HUES64 (cell line): ENCODE data around the gene ZFP57.
A peak's percentile ranks its signal among the peaks of the same experiment; 100 is the strongest.

ENCODE experiments used
- H3K27ac ChIP-seq: 2 replicates; pipeline ENCODE4 v1.7.0; 2013; ENCODE audit warnings: low read depth, low read length, inconsistent platforms
- H3K27me3 ChIP-seq: 2 replicates; pipeline ENCODE4 v1.6.1; 2013; ENCODE audit warnings: mild to moderate bottlenecking, low read length; ENCODE audit not compliant: insufficient read depth
- H3K36me3 ChIP-seq: 2 replicates; pipeline ENCODE4 v1.6.1; 2013; ENCODE audit warnings: mild to moderate bottlenecking, low read length; ENCODE audit not compliant: insufficient read depth
- H3K4me1 ChIP-seq: 2 replicates; pipeline ENCODE4 v1.6.1; 2013; ENCODE audit warnings: mild to moderate bottlenecking, low read length, moderate library complexity; ENCODE audit not compliant: insufficient read depth
- H3K4me3 ChIP-seq: 2 replicates; pipeline ENCODE4 v1.5.1; 2013; ENCODE audit warnings: mild to moderate bottlenecking, low read length, moderate library complexity
- H3K9ac ChIP-seq: 2 replicates; pipeline ENCODE4 v1.6.1; 2013; ENCODE audit warnings: mild to moderate bottlenecking, low read depth, low read length
- H3K9me3 ChIP-seq: 2 replicates; pipeline ENCODE4 v1.6.1; 2013; ENCODE audit warnings: low read depth, low read length; ENCODE audit not compliant: insufficient read depth
- WGBS: fragments of 150-250, 120-280 bp; methylation state at CpG from one replicate; pipeline ENCODE4 v1.1.7; 2013; ENCODE audit warnings: missing lambda C conversion rate; 5-methylcytosine and 5-hydroxymethylcytosine counted together

The ZFP57 gene

DNA sequence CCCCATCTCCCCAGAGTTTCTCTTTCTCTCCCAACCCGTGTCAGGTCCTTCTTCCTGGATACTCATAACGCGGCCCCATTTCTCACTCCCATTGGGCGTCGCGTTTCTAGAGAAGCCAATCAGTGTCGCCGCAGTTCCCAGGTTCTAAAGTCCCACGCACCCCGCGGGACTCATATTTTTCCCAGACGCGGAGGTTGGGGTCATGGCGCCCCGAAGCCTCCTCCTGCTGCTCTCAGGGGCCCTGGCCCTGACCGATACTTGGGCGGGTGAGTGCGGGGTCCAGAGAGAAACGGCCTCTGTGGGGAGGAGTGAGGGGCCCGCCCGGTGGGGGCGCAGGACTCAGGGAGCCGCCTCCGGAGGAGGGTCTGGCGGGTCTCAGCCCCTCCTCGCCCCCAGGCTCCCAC is 42.3 kb upstream of the ZFP57 start, which contains the start of gene HLA-F:
HLA-F (plus strand) TSS at position 173 of the 404 bp plus-strand sequence; CDS start at position 203, 30 bp downstream.
- H3K27me3 ChIP-seq, result peaks cover 57% of the 10 kb centered on the region
- H3K4me1 ChIP-seq, result no peaks in the 10 kb centered on the region
- under 1% methylated on average over 26 of the region's 26 CpGs for WGBS
- peak within 1 kb of the TSS; percentile 65 for H3K4me3 ChIP-seq
- H3K36me3 ChIP-seq, result no peaks in the 10 kb centered on the region
- H3K9me3 ChIP-seq, result no peaks in the 10 kb centered on the region
- H3K27ac ChIP-seq, result no peak within 1 kb of the TSS
- no peak within 1 kb of the TSS for H3K9ac ChIP-seq

- H3K36me3 ChIP-seq, result no peaks in the 10 kb centered on the region
- H3K9ac ChIP-seq, result no peak overlapping the region
- peaks cover 46% of the 10 kb centered on the region for H3K27me3 ChIP-seq
- no peak overlapping the region for H3K4me3 ChIP-seq
- 22% methylated on average over 1 of the region's 2 CpGs for WGBS
- H3K4me1 ChIP-seq, result no peaks in the 10 kb centered on the region
- H3K9me3 ChIP-seq, result no peaks in the 10 kb centered on the region
- H3K27ac ChIP-seq, result no peak overlapping the region
Observed at GRCh38 chr6:29720863-29721262, 39.9 kb upstream of the ZFP57 start.

DNA sequence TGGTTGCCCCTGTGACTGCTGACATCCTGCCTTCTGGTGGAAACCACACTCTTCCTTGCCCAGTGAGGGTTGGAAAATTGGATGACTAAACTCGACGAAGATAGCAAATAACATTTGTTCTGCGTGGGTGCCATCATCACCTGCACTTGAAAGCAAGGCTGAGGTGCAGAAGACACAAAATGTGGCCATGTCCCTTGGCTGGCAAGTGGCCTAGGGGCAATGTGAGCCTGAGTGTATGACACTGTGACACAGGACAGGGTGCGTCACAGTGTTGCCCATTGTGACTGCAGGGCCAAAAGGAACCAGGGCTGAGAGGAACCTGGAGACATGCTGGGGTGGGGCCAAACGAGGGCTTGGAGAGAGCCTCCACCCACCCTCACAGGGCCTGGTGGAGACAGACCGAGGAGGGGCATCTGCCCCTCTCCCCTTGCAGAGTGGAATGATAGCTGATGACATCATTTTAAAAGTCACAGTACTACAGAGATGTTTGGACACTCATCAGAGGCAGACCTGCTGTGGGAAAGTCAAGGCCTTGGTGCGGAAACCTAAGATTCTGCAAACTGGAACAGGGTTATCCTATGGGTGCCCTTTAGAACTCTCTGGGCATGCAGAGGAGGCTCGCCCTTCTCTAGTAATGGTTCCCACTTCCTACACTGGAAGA is 29.5 kb upstream of the ZFP57 start:
- WGBS, result 90% methylated on average over 7 of the region's 8 CpGs
- peaks cover 7% of the 10 kb centered on the region for H3K27me3 ChIP-seq

GRCh38 chr6:29709188-29709587 is 28.2 kb upstream of the ZFP57 start:
- H3K36me3 ChIP-seq, result no peaks in the 10 kb centered on the region
- peaks cover 3% of the 10 kb centered on the region for H3K27me3 ChIP-seq
- H3K4me3 ChIP-seq, result no peak overlapping the region
- WGBS, result 82% methylated on average over 4 of the region's 4 CpGs
- H3K9ac ChIP-seq, result no peak overlapping the region
- no peak overlapping the region for H3K27ac ChIP-seq
- no peaks in the 10 kb centered on the region for H3K4me1 ChIP-seq
- H3K9me3 ChIP-seq, result no peaks in the 10 kb centered on the region

More for the DNA sequence above, 29.5 kb upstream of the ZFP57 start:
- Histone ChIP-seq H3K9ac (no peak overlapping the region), H3K4me1 (no peaks in the 10 kb centered on the region), H3K36me3 (no peaks in the 10 kb centered on the region), H3K9me3 (no peaks in the 10 kb centered on the region), H3K4me3 (no peak overlapping the region), H3K27ac (no peak overlapping the region)

DNA sequence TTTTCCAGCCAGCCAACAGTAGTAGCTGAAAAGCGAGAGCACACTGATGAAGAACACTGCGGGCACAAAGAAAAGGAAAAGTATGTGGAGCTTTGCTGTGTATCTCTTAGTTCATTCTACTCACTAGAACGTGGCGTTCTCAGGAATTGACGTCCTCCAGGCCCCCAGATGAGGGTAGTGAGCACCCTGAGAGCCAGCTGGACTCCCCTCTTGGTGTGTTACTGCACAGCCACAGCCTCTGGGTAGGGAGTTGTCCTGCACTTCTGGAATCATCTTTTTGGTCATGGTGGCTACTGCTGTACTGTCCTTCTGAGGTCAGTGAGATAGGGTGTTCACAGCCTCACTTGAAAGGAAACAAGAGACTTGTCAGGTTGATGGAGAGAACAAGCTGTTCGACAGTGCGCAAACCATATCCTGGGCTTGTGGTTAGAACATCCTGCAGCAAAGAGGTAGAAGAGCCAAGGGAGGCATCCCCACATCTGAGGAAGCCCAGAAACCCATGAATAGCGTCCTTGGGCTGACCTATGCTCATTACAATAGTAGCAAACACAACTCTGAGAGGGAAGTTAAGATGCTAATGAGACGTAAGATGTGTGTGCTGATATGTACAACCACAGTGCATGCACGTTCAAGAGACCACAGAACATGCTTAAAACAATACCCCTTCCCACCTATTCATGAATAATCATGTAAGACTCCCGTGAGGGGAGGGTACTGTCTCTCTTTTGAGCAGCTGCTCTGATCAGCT is 27.7 kb upstream of the ZFP57 start:
- H3K9ac ChIP-seq, result no peak overlapping the region
- H3K4me1 ChIP-seq, result no peaks in the 10 kb centered on the region
- no peaks in the 10 kb centered on the region for H3K36me3 ChIP-seq
- H3K4me3 ChIP-seq, result no peak overlapping the region
- peaks cover 3% of the 10 kb centered on the region; the same call in 1 of the 2 replicates for H3K27me3 ChIP-seq
- 87% methylated on average over 9 of the region's 11 CpGs for WGBS
- no peak overlapping the region for H3K27ac ChIP-seq
- no peaks in the 10 kb centered on the region for H3K9me3 ChIP-seq

GRCh38 chr6:29705389-29706231 is 24.7 kb upstream of the ZFP57 start:
- WGBS, result 48% methylated on average over 10 of the region's 10 CpGs
- no peak overlapping the region for H3K27ac ChIP-seq
- no peaks in the 10 kb centered on the region for H3K36me3 ChIP-seq
- peaks cover 9% of the 10 kb centered on the region; the same call in 1 of the 2 replicates for H3K27me3 ChIP-seq
- peaks cover 4% of the 10 kb centered on the region; the same call in 1 of the 2 replicates for H3K4me1 ChIP-seq
- H3K9ac ChIP-seq, result no peak overlapping the region
- H3K4me3 ChIP-seq, result no peak overlapping the region
- no peaks in the 10 kb centered on the region for H3K9me3 ChIP-seq

GRCh38 chr6:29702519-29703103 is 21.7 kb upstream of the ZFP57 start:
- 10% methylated on average over 17 of the region's 17 CpGs for WGBS
- Histone ChIP-seq H3K4me1 (peaks cover 4% of the 10 kb centered on the region; the same call in 1 of the 2 replicates), H3K4me3 (no peak overlapping the region), H3K27me3 (peaks cover 6% of the 10 kb centered on the region; the same call in 1 of the 2 replicates), H3K9ac (no peak overlapping the region), H3K36me3 (no peaks in the 10 kb centered on the region), H3K27ac (no peak overlapping the region), H3K9me3 (no peaks in the 10 kb centered on the region)

DNA sequence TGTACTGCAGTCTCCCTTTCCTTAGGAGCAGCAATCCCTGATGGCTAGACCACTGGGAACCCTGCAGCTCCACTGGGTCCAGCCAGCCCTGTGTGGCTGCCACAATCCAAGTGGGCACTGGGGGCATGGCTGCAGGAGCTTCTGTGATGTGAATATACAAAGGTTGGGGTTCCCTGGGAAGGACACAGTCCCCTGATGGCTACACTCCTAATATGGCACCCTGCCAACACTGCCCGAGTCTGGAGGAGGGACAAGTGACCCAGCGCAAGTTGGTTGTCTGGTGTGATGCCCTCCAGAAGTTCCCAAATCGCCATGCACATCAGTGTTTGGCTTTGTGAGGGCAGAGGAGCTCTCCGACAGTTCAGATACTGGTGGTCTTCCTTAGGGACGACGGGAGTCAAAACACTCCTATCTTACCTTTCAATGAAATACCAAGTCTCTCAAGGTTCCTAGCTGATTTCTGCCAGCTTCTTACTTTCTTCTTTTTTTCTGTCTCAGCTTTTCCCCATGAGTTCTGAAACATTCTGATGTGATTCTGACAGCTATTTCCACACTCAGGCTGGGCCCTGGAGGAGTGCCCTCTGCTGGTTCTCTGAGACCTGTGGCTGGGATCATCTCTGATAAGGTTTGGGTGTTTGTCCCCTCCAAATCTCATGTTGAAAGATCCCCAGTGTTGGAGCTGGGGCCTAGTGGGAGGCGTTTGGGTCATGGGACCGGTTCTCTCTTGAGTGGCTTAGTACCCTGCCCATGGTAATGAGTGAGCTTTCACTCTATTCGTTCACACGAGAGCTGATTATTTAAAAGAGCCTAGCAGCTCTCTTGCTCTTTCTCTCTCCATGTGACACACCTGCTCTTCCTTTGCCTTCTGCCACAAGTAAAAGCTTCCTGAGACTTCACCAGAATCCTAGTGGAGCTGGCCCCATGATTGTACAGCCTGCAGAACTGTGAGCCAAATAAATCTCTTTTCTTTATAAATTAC is 15.5 kb upstream of the ZFP57 start:
- Histone ChIP-seq H3K4me1 (peaks cover 5% of the 10 kb centered on the region; the same call in 1 of the 2 replicates), H3K4me3 (no peak overlapping the region), H3K9me3 (no peaks in the 10 kb centered on the region), H3K27ac (no peak overlapping the region), H3K9ac (no peak overlapping the region), H3K27me3 (no peaks in the 10 kb centered on the region), H3K36me3 (no peaks in the 10 kb centered on the region)
- 70% methylated on average over 10 of the region's 10 CpGs for WGBS

DNA sequence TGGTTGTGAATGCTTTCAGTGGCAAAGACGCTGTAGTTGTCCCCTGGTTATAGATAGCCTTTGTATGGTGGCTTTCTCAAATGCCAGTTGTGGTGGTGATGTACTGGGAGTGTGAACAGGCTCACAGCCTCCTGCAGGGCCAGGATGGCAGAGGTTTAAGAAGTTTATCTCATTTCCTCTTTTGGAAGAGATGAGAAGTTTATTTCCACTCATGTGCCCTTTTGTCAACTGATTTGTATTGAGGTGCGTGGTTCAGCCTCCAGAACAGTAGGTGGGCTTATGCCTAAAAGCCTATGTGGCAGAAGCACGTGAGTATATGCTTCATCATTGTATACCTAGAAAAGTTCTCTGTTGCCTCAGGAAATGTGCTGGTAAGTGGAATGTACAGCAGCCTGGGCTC is 13.7 kb upstream of the ZFP57 start:
- no peak overlapping the region for H3K27ac ChIP-seq
- 89% methylated on average over 3 of the region's 3 CpGs for WGBS
- no peaks in the 10 kb centered on the region for H3K27me3 ChIP-seq
- H3K36me3 ChIP-seq, result no peaks in the 10 kb centered on the region
- no peaks in the 10 kb centered on the region for H3K9me3 ChIP-seq
- no peak overlapping the region for H3K4me3 ChIP-seq
- no peak overlapping the region for H3K9ac ChIP-seq
- peaks cover 5% of the 10 kb centered on the region; the same call in 1 of the 2 replicates for H3K4me1 ChIP-seq
